ENCODE results near the gene ST6GAL2.

The ST6GAL2 gene

GRCh38 chr2:106825161-106825560, 60.8 kb downstream of the ST6GAL2 start:
- DNase-seq, result no peak

- DNase-seq, result no peak
These were observed 69.0 kb downstream of the ST6GAL2 start for GRCh38 chr2:106816974-106817373.

GRCh38 chr2:106812841-106813240, 73.1 kb downstream of the ST6GAL2 start:
- DNase-seq, result no peak

- DNase-seq, result no peak
These were observed 73.6 kb downstream of the ST6GAL2 start for GRCh38 chr2:106812383-106812782.

- no peak for DNase-seq
These were observed 80.3 kb downstream of the ST6GAL2 start for GRCh38 chr2:106805716-106806115.

- DNase-seq, result no peak
These were observed 81.8 kb downstream of the ST6GAL2 start for GRCh38 chr2:106804161-106804560.

- no peak for DNase-seq
These were observed 84.9 kb downstream of the ST6GAL2 start for GRCh38 chr2:106800976-106801655.

GRCh38 chr2:106800180-106800579, 85.8 kb downstream of the ST6GAL2 start:
- DNase-seq, result no peak

- no peak for DNase-seq
These were observed 87.0 kb downstream of the ST6GAL2 start for GRCh38 chr2:106798826-106799552.

- no peak for DNase-seq
These were observed 88.5 kb downstream of the ST6GAL2 start for GRCh38 chr2:106797494-106797893.

- no peak for DNase-seq
These were observed 93.3 kb downstream of the ST6GAL2 start for GRCh38 chr2:106792671-106793070.

- DNase-seq, result no peak
These were observed 96.8 kb downstream of the ST6GAL2 start for GRCh38 chr2:106789185-106789584.

GRCh38 chr2:106782681-106783080, 103.3 kb downstream of the ST6GAL2 start:
- no peak for DNase-seq

- DNase-seq, result no peak
These were observed 104.8 kb downstream of the ST6GAL2 start for GRCh38 chr2:106781196-106781595.

- DNase-seq, result no peak
These were observed 114.2 kb downstream of the ST6GAL2 start for GRCh38 chr2:106771811-106772210.

GRCh38 chr2:106770986-106771385, 115.0 kb downstream of the ST6GAL2 start:
- no peak for DNase-seq

GRCh38 chr2:106764614-106765013, 121.4 kb downstream of the ST6GAL2 start:
- DNase-seq, result no peak

GRCh38 chr2:106759966-106760365, 126.0 kb downstream of the ST6GAL2 start:
- no peak for DNase-seq

- no peak for DNase-seq
These were observed 127.0 kb downstream of the ST6GAL2 start for GRCh38 chr2:106758901-106759497.

All from central memory CD4-positive, alpha-beta T cell (primary cell).